GM21526 (cell line): ENCODE results near the gene TMOD1.

Experiments
- ATAC-seq: cut with Tn5 transposase; IDR thresholded peaks from one replicate; pipeline ENCODE4 v1.9.1; 2021; ENCODE audit warnings: moderate library complexity; ENCODE audit not compliant: unreplicated experiment, low FRiP score

Gene TMOD1

GRCh38 chr9:97515662-97516061 is 14.2 kb downstream of the TMOD1 start:
- ATAC-seq: no peak

GRCh38 chr9:97516111-97516510 is 14.6 kb downstream of the TMOD1 start:
- no peak for ATAC-seq

DNA sequence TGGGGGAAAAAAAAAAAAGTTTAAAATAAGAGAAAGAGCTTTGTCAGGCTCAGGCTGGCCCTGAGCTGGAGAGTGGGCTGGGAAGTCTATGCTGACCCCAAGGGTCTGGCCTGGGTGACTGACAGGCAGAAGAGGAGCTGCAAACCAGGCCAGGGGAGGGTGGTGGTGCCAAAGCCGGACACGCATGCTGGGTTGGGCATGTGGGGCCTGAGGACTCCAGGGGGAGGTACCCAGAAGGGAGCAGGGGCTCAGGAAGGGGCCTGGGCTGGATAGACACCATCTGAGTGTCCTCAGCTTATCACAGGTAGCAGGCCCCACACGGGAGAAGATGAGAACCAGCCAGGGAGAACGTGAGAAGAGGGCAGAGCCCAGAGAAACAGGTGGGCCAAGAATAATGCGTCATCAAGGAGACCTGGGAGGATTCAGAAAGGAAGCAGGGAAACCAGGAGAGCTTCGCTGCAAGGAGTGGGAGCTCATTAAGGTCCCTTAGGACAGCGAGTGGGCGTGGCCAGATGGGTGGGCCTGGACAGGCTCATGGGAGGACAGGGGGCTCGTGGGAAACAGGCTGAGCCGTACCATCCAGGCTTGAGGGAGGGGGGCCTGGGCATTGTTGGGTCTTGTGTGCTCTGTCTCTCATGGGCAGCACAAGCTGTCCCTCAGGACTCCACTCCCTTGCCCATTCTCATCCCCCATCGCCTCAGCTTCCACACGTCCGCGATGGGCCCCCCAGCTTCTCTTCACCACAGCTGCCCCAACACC is 16.0 kb downstream of the TMOD1 start:
- ATAC-seq: no peak

DNA sequence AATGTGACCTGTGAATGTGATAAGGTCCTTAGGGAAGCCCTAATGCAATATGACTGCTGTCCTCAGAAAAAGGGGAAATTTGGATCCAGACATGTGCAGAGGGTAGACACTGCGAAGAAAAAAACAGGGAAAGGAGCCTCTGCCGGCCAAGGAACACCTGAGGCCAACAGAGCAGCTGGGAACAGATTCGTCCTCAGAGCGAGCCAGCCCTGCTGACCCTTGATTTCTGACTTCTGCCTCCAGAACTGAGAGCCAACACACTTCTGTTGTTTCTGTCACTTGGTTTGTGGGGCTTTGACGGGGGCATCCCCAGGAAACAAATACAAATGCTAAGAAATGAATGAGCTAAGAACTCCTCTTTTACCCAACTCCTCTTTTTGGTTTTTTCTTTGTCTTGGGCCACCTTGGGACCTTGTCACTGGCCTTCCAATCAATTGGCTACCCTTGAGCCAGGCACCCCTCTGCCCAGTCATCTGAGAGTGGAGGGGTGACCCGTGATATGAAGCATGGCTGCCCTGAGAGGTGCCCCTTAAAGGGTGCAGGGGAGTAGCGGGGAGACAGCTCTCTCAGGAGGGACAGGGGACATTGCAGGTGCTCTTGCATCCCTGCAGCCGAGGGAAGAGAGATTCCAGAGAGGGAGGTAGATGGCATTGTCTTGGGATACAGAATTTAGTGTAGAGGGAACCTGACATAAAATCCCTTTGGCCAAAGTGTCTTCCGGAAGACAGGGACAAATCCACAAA is 16.9 kb downstream of the TMOD1 start:
- no peak for ATAC-seq

DNA sequence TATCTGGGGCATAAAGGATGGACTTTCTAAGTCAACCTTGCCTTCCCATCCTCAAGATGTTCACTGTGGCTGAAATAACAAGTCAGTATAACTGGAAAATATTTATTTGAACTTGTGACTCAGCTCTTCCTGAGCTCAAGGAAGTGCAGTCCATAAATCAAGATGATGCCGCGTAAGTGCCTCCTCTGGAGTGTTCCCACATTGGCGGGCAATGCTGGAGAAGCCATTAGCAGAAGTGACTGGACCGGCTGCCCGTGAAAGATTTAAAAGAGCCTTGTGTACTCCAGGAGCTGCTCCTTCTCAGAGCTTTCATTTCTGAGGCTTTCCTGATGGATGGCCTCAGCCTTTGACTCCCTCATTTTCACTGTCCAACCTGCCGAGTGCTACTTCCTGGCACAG is 17.4 kb downstream of the TMOD1 start:
- no peak for ATAC-seq

GRCh38 chr9:97519441-97519970 is 18.0 kb downstream of the TMOD1 start:
- no peak for ATAC-seq

DNA sequence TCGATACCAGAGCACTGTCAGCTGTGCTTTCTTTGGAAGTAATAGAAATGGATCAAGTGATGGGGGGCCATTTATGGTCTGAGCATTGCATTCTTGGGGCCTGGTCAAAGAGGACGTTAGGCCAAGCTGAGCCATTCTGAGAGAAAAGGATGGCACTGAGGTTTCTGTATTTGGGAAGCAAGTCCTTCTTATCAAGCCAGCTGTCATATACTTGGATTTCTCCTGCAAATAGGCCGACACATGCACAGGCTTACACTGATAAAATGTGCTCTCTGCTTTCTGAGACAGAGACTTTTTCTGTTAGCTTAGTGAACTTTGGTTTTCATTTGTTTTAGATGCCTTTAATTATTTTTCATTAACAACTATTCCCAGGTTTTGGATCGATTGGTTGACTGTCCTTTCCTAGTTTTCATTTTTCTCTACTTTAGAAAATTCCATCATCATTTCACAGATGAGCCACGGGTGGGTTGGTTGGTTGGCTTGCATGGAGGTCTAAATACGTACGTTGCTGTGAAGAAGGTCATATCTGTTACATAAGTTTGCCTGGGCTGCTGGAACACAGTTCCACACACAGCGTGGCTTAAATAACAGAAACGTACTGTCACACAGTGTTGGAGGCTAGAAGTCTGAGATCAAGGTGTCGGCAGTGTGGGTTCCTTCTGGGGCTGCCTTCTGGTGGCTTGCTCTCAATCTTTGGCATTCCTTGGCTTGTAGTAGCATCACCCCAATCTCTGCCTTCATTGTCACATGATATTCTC is 20.3 kb downstream of the TMOD1 start:
- no peak for ATAC-seq

GRCh38 chr9:97524424-97524823 is 23.0 kb downstream of the TMOD1 start:
- ATAC-seq: no peak

- no peak for ATAC-seq
These were observed 24.0 kb downstream of the TMOD1 start for GRCh38 chr9:97525451-97525850.

GRCh38 chr9:97526895-97527575 is 25.6 kb downstream of the TMOD1 start:
- no peak for ATAC-seq

- ATAC-seq: no peak
These were observed 26.4 kb downstream of the TMOD1 start for GRCh38 chr9:97527626-97528528.

DNA sequence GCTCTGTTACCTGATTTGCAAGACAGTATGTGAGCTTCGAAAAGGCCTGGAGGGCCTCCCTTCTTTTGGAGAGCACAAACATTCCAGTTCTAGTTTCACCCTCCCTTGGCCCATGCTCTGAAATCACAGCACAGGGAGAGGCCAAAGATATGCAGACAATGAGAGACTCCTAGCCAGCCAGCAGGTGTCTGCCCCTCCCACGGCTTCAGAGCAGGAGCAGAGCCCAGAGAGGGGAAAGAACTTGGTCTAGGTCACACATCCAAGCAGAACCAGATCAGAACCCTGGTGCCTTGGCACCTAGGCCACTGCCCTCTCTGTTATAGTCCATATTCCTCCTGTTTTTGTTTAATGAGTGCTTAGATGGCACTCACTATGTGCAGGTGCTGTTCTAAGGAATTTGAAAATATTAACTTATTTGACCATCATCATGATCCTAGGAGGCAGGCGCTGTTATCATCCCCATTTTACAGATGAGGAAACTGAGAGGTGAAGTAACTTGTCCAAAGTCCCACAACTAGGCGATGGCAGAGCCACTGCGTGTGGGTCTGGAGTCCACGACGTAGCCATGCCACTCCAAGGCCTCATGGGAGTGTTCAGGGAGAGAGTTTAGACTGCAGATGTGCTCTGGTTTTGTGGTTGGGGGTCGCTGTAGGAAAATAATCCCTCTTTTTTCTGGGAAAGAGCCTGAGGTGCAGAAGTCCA is 27.2 kb downstream of the TMOD1 start:
- no peak for ATAC-seq

- peak; percentile 69 for ATAC-seq
These were observed 28.1 kb downstream of the TMOD1 start for GRCh38 chr9:97529363-97530076.

- no peak for ATAC-seq
These were observed 30.5 kb downstream of the TMOD1 start for GRCh38 chr9:97531888-97532376.

- ATAC-seq: no peak
These were observed 32.7 kb downstream of the TMOD1 start for GRCh38 chr9:97534185-97534584.

- no peak for ATAC-seq
These were observed 33.6 kb downstream of the TMOD1 start for GRCh38 chr9:97534961-97535594.

- ATAC-seq: no peak
These were observed 34.3 kb downstream of the TMOD1 start for GRCh38 chr9:97535771-97536170.

- ATAC-seq: no peak
These were observed 35.0 kb downstream of the TMOD1 start for GRCh38 chr9:97536480-97536879.
